Peyer's patch (tissue), 4 donors: ENCODE results near the gene ZNF165.
"Not testable (repeated sequence)": the region's sequence is repeated elsewhere in the genome, so short reads cannot be mapped to it uniquely, and the experiment has no call there.

Experiments
- POLR2A ChIP-seq, 2 donors: fragments of 450-650 bp; IDR thresholded peaks; one replicate each; pipeline ENCODE4 v1.5.1; 2017; ENCODE audit warnings: antibody characterized with exemption in 2 of 2, mild to moderate bottlenecking in 2 of 2, moderate library complexity in 2 of 2
- TF ChIP-seq, protein P1 (sequence below), 6 experiments: fragments of 450-650 bp in 4 of 6; fragments of 200-600 bp in 2 of 6; sonication (generic) in 1 of 6; IDR thresholded peaks; one replicate each; pipeline ENCODE4 v1.5.1; 2017 to 2019; ENCODE audit warnings: antibody characterized with exemption in 6 of 6, mild to moderate bottlenecking in 3 of 6, moderate library complexity in 1 of 6

DNA sequence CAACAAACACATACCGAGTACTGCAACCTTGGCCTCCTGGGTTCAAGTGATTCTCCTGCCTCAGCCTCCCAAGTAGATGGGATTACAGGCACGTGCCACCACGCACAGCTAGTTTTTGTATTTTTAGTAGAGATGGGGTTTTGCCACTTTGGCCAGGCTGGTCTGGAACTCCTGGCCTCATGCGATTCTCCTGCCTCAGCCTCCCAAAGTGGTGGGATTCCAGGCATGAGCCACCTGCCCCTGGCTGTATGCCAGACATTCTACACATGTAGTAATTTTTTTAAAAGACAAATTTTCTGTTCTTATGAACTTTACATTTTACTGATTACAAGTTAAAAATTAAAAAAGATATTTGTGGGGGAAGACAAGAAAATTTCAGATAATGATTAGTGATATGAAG lies 9.4 kb upstream of the ZNF165 start:
- TF ChIP-seq, protein P1, sequence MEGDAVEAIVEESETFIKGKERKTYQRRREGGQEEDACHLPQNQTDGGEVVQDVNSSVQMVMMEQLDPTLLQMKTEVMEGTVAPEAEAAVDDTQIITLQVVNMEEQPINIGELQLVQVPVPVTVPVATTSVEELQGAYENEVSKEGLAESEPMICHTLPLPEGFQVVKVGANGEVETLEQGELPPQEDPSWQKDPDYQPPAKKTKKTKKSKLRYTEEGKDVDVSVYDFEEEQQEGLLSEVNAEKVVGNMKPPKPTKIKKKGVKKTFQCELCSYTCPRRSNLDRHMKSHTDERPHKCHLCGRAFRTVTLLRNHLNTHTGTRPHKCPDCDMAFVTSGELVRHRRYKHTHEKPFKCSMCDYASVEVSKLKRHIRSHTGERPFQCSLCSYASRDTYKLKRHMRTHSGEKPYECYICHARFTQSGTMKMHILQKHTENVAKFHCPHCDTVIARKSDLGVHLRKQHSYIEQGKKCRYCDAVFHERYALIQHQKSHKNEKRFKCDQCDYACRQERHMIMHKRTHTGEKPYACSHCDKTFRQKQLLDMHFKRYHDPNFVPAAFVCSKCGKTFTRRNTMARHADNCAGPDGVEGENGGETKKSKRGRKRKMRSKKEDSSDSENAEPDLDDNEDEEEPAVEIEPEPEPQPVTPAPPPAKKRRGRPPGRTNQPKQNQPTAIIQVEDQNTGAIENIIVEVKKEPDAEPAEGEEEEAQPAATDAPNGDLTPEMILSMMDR (IDR thresholded peaks at IDR 0.05), result not testable (repeated sequence)
- TF ChIP-seq POLR2A (IDR thresholded peaks at IDR 0.05), result not testable (repeated sequence)
